GM21528 (cell line): ENCODE data around the gene MRPS31.
"Not testable (repeated sequence)": the region's sequence is repeated elsewhere in the genome, so short reads cannot be mapped to it uniquely, and the experiment has no call there.

Experiments
- ATAC-seq: cut with Tn5 transposase; IDR thresholded peaks from one replicate; pipeline ENCODE4 v1.9.1; 2021; ENCODE audit warnings: mild to moderate bottlenecking, moderate library complexity; ENCODE audit not compliant: unreplicated experiment, low FRiP score

MRPS31 gene

GRCh38 chr13:40764587-40765403 lies 6.2 kb downstream of the MRPS31 start:
- ATAC-seq, result no peak

DNA sequence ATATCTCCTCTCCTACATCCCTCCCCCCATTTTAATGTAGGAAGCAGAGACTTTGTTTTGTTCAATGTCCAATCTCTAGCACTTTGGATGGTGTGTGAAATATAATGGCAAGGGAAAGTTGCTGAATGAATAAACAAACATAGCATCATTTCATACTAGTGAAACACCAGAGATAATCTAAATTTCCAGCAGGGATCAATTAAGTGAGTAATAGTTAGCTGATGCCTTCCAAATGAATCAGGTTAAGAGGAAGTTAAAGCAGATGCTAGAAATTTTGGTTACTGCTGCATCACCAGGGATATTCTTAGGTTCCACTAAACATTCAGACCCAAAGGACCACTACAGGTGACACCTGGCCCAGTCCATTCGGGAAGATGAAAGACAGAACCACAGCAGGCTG lies 8.1 kb downstream of the MRPS31 start:
- no peak for ATAC-seq

- no peak for ATAC-seq
These were observed 12.2 kb downstream of the MRPS31 start for GRCh38 chr13:40758811-40759210.

DNA sequence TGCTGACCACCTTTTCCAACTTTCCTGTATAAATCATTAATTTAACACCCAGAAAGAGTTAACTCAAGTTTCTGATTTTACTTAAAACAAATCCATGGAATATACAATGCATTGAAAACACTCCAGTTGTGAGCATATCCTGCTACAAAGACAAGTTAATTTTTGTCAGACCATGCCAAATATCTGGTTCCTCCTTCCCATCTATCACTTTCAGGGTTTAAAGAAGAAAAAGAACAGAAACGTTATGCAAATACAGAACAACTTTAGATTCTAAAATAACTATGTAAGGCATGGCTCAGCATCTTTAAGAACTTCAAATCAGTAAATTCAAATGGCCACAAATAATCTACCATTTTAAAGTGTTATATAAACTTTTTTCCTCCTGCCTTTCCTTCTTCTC lies 14.9 kb downstream of the MRPS31 start:
- peak; percentile 64 for ATAC-seq

- no peak for ATAC-seq
These were observed 15.8 kb downstream of the MRPS31 start for GRCh38 chr13:40755082-40755700.

- ATAC-seq, result no peak
These were observed 21.7 kb downstream of the MRPS31 start for GRCh38 chr13:40749327-40749726.

- not testable (repeated sequence) for ATAC-seq
These were observed 35.8 kb downstream of the MRPS31 start for GRCh38 chr13:40735232-40735548.

DNA sequence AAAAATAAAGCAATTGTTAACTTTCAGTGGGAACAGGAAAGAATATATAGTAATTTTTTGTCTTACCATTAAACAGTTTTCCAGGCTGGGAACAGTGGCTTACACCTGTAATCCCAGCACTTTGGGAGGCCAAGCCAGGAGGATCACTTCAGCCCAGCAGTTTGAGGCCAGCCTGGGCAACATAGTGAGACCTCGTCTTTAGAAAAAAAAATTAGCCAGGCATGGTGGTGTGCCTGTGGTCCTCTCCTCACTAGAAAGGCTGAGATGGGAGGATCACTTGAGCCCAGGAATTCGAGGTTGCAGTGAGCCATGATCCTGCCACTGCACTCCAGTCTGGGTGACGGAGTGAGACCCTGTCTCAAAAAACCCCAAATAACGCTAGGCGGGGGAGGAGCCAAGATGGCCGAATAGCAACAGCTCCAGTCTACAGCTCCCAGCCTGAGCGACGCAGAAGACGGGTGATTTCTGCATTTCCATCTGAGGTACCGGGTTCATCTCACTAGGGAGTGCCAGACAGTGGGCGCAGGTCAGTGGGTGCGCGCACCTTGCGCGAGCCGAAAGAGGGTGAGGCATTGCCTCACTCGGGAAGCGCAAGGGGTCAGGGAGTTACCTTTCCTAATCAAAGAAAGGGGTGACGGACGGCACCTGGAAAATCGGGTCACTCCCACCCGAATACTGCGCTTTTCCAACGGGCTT lies 36.3 kb downstream of the MRPS31 start:
- ATAC-seq, result not testable (repeated sequence)

DNA sequence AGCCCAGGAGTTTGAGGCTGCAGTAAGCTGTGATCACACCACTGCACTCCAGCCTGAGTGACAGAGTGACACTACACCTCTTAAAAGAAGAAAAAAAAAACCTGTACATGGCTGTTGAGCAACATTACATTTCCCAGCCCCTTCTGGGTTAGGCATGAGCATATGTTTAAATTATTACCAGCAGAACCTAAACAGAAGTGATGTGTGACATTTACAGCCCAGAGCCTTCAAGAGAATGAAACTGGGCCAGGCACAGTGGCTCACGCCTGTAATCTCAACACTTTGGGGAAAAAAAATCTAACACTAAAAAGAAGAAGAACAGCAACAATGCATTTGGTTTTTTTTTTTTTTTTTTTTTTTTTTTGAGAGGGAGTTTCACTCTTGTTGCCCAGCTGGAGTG lies 38.3 kb downstream of the MRPS31 start:
- ATAC-seq, result no peak

- ATAC-seq, result no peak
These were observed 42.4 kb downstream of the MRPS31 start for GRCh38 chr13:40728595-40728994.

GRCh38 chr13:40714433-40714832 lies 56.6 kb downstream of the MRPS31 start:
- ATAC-seq, result not testable (repeated sequence)

GRCh38 chr13:40706439-40706838 lies 64.6 kb downstream of the MRPS31 start:
- no peak for ATAC-seq

GRCh38 chr13:40697711-40698110 lies 73.3 kb downstream of the MRPS31 start:
- peak; percentile 77 for ATAC-seq

DNA sequence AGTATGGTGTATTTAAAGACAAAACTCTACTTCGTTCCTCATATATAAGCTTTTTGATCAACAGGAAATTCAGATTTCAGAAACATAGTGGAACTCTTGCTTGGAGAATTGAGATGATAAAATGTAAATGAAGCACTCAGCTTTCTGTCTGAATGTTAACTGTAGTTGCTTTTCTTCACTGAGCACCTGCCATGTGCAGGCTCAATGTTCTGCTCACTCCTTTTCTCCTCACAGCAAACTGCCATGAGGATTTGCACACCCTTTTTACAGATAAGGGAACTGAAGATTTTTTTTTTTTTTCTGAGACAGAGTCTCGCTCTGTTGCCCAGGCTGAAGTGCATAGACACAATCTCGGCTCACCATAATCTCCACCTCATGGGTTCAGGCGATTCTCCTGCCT lies 76.6 kb downstream of the MRPS31 start:
- ATAC-seq, result no peak

- ATAC-seq, result peak; percentile 69
These were observed 78.0 kb downstream of the MRPS31 start for GRCh38 chr13:40692946-40693345.

GRCh38 chr13:40688781-40689180 lies 82.2 kb downstream of the MRPS31 start:
- no peak for ATAC-seq

DNA sequence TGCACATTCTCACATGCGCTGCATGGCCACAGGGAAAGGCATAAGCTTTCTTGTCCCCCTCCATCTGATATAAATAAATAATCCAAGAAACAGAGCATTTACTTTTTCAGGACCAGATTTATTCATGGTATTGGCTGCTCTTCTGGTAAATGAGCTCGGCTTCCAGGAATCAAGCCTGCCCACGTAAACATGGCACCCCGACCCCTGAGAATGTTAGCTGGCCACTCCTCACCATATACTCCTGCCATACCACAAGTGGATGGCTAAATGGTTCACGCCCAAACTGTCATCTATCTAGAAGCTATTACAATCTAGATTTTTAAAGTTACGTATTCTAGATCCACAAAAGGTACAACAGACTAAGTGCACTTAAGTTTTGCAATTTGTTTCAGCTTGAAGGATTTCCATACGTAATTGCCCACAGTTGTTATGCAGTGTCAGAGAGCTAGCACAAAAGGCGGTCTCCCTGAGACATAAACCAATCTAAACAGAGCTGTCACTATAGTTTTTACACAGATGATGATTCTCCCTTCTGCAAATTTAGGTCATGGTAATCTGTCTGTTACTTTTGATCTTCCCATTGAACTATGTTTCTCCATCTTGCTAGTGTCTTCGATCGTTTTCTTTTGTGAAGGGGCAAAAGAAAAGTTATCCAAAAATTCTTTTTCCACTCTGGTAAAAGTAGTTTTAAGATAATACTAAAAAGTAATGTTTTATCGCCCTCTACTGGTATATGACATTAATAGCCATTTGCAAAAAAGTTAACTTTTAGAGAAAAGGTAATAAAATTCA lies 88.3 kb downstream of the MRPS31 start:
- no peak for ATAC-seq

DNA sequence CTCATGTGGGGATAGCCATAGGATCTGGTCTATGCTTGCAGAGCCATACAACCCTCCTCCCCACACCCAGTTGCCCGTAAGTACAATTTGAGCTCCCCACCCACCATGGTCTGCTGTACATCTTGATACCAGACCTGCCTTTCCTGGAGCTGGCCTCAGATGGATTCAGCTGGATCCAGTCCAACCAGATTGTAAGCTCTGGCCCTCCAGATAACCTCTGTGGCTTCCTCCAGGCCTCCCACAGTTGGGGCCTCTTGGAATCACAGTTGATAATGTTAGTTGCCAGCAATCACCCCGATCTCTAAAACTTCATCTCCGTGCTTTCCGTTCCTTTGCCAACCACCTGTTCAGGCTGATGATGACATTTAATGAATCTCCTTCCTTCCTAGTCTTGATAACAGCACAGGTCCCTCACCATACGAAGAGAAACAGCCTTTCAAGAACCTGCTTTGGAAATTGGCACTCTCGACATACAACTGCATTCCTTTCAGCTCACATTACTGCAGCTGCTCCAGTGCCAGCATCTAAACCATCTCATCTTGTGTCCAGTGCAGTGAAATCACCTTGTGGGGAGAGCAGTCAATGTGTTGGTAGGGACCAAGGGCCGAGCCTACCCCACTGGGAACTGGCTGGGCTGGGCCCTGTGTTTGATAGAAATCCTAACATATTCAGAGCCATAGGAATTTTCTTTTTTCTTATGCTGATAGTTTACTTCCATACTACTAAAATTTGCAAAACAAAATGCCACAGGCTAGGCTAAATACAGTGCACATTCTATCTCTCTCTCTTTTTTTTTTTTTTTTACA lies 89.4 kb downstream of the MRPS31 start:
- ATAC-seq, result no peak

DNA sequence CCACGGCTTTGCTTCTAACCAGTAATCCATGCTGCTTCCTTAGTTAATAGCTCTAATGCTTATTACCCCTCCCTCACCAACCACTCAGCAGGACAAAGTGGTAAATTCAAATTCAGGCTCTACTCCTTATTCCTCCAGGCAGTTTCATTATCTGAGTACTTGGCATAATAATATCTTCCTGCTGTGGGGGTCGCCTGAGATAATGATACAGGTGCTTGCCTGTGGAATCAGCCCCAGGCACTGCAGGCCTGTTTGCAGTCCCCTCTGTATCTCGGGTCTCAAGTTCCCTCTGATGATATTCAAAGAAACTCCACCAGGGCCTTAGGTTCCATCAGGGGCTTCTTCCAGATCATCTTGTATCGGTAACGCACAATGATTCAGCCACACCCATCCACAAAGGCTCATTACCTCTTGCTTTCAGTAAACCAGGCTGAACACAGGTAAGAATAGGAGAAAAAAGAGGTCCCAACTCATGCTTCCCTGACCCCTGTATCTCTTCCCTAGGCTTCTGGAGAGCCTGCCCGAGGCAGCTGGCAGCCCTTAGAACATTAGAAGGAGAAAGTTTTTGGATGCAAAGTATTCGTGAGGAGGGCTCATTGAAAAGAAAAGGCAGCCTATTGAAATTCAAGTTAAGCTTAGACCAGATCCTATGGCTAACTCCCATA lies 90.2 kb downstream of the MRPS31 start:
- no peak for ATAC-seq
